ENCODE measurements around the gene PROC.

The PROC gene

GRCh38 chr2:127418300-127419111, at the start of gene PROC:
Gene PROC, plus strand, starts transcription at chr2:127418427. Its CDS starts 1,516 bp downstream, at chr2:127419943.
- in situ Hi-C loops (cut with HindIII; ENCODE audit: low sequenced_read_pairs): no loop called here

DNA sequence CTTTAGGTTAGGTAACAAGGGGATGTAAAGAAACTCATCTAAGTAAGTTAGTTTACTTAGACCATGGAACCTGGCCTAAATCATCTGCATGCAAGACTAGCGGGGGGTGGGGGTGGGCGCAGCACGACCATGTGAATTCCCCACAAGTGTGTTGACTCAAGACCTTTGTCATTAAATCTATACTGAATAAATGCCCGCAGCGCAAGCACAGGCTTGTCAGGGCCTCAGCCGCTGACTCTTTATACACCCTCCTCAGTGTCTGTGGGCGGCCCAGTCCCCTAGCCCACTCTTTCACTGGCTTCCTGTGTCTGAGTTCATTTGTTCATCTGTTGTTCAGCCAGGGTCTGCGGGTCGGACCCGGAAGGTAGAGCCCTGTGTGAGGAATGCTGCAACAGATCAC, 48.2 kb upstream of the PROC start:
- in situ Hi-C loops (cut with HindIII; ENCODE audit: low sequenced_read_pairs): no loop called here

GRCh38 chr2:127371037-127371436, 47.2 kb upstream of the PROC start:
- in situ Hi-C loops (cut with HindIII; ENCODE audit: low sequenced_read_pairs): no loop called here

DNA sequence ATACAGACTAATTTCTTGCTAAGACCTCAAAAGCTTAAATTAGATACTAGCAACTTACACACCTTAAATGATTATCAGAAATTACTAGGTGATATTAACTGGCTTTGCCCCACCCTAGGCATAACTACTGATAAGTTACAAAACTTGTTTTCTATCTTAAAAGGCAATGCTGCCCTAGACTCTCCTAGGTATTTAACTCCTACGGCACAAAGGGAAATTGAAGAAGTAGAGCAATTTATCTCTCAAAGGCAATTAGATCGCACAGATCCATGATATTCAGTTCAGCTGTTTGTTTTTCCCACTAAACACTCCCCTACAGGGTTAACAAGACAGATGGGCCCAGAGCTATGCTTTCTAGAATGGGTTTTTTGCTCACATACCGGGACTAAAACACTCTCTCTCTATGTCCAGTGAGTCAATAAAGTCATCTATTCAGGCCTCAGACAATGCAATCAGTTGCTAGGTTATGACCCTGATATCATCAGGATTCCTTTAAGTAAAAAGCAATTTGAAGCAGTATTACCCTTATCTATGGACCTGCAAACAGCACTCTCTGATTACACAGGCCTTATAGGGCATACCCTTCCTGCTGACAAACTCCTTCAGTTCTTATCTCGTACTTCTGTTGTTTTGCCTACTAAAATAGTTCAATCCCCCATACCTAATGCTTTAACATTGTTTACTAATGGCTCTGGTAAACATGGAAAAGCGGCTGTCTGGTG, 44.7 kb upstream of the PROC start:
- in situ Hi-C loops (cut with HindIII; ENCODE audit: low sequenced_read_pairs): no loop called here

- in situ Hi-C loops (cut with HindIII; ENCODE audit: low sequenced_read_pairs): no loop called here
Observed at GRCh38 chr2:127376257-127376656, 42.0 kb upstream of the PROC start.

DNA sequence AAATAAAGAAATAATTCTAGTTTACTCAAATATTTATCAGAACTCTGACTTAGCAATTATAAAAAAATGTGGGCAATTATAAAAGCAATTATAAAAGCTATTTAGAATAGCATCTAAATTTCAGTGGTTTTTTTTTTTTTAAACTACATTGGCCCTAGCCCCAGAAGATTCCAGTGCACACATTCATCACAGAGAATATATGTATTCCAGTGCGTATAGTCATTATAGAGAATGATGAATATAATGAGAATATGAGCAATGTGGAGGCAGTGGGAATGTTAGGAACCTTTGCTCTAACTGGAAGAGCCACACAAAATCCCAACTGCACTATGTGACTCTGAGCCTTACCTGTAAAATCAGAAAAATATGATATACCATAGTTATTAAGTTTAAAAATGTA, 41.0 kb upstream of the PROC start:
- in situ Hi-C loops (cut with HindIII; ENCODE audit: low sequenced_read_pairs): no loop called here

GRCh38 chr2:127378720-127379119, 39.5 kb upstream of the PROC start:
- in situ Hi-C loops (cut with HindIII; ENCODE audit: low sequenced_read_pairs): no loop called here

DNA sequence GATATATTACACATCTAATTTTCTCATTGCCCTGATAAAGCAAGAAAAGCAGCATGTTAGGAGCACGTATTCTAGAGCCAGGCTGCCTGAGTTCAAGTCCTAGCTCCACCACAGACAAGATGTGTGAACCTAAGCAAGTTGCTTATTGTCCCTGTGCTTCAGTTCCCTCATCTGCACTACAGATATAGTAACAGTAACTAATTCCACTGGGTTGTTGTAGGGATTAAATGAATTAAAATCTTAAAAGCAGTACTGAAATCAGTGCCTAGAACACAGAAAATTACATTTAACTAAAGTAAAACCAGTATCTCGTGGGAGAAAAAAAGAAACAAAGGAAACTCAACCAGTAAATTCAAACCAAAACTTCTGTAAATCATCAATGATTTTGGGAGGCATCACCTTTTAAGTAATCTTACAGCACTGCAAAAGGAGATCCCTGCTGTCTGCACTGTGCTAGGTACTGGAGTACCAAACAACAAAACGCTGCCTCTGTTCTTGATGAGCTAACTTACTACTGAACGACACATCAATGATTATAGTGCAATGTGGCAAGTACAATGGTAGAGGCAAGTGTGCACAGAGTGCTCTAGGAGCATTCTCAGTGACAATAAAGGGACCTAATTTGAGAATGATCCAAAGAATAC, 38.4 kb upstream of the PROC start:
- in situ Hi-C loops (cut with HindIII; ENCODE audit: low sequenced_read_pairs): no loop called here

DNA sequence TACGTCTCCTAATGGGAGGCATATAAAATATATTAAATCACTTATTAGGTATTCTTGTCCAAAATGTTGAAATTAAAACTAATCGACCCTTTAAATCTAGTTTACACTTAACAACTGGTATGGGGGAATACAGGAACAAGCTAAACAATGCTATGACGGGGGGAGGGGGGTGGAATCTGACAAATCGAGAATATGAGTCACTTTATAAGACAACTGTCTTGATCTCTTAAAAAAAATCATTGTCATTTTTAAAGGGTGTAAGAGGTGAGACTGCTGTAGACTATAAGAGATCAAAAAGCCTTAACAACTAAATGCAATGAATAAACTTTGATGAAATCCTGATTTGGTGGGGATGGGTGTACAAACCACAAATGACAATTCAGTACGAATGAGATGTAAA, 36.5 kb upstream of the PROC start:
- in situ Hi-C loops (cut with HindIII; ENCODE audit: low sequenced_read_pairs): no loop called here

DNA sequence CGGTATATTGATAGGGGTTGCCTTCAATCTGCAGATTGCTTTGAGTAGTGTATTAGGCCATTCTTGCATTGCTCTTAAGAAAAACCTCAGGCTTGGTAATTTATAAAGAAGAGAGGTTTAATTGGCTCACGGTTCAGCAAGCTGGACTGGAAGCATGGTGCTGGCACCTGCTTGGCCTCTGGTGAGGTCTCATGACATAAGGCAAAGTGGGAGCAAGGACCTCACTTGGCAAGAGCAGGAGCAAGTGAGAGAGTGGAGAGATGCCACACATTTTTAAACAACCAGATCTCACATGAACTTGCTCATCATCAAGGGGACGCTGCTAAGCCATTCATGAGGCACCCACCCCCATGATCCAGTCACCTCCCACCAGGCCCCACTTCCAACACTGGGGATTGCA, 35.4 kb upstream of the PROC start:
- in situ Hi-C loops (cut with HindIII; ENCODE audit: low sequenced_read_pairs): no loop called here

- in situ Hi-C loops (cut with HindIII; ENCODE audit: low sequenced_read_pairs): no loop called here
Observed at GRCh38 chr2:127384529-127384928, 33.7 kb upstream of the PROC start.

DNA sequence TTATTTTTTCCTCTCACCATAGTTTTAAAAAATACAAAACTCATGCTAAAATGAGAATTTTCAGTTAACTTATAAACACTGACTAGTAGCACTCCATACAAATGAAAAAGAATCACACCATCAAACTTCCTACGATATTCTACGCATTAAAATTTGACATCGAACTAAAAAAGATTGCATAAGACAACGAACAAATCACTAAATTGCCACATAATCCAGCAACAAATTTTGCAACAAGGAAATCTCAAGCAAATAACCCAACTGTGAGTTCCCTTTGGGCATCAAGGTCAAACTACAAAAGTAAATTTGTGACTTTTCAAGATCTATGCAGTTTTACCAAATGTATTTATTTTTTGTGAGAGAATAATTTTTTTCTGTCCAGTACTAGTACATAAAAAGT, 32.0 kb upstream of the PROC start:
- in situ Hi-C loops (cut with HindIII; ENCODE audit: low sequenced_read_pairs): no loop called here

DNA sequence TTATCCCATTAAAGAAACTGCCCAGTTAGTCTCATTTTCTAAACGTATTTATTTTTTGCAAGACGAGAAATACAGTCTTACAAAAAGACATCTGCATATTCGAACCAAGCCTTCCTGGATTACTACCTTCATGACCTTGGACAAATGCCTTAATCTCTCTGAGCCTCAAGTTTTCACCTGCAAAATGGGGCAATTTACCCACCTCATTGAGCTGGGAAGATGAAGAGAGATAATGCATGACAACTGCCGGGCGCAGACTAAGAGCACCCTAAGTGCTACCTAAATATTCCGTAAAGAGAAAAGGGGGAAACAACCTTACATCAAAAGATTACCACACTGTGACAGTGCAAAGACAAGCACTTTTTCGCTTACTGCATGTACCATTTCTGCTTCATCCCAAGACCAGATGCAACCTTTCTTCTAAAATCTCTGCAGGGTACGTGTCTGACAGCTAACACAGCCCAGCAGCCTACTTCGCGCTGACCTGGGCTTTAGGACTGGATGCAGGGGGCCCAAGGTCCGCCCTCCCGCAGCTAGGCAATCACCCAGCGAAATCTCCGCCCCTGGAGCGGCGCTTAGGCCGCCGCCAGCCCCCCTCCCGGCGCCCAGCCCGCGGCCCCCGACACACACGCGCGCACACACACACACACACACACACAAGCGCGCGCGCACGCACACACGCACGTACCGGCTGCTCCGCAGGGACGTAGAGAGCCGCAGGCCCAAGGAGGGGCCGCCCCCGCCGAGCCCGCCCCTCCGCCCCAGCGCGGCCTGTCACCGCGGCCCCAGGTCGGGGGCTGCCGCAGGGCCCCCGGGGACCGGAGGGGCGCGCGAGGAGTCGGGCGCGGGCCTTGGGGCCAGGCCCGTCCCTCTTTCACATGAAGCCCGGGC, 31.2 kb upstream of the PROC start:
- in situ Hi-C loops (cut with HindIII; ENCODE audit: low sequenced_read_pairs): no loop called here

GRCh38 chr2:127387655-127388422, 30.4 kb upstream of the PROC start, which contains the start of gene MAP3K2:
Gene MAP3K2, minus strand, starts transcription at chr2:127387975. Its CDS starts 44,846 bp downstream, at chr2:127343129.
- in situ Hi-C loops (cut with HindIII; ENCODE audit: low sequenced_read_pairs): no loop called here

- in situ Hi-C loops (cut with HindIII; ENCODE audit: low sequenced_read_pairs): no loop called here
Observed at GRCh38 chr2:127388423-127389164, 29.6 kb upstream of the PROC start.

GRCh38 chr2:127389778-127390435, 28.3 kb upstream of the PROC start:
- in situ Hi-C loops (cut with HindIII; ENCODE audit: low sequenced_read_pairs): no loop called here

GRCh38 chr2:127392133-127392827, 25.9 kb upstream of the PROC start:
- in situ Hi-C loops (cut with HindIII; ENCODE audit: low sequenced_read_pairs): no loop called here

All from DLD1 (cell line).